SK-N-MC (cell line): Measurements from ENCODE around the gene VTI1B.

Experiments
- EZH2 ChIP-seq: fragments of 200-600 bp; sonication (generic); IDR thresholded peaks from one replicate; pipeline ENCODE4 v1.6.1; 2017; ENCODE audit warnings: antibody characterized with exemption
- POLR2AphosphoS5 ChIP-seq: IDR thresholded peaks from 2 replicates; pipeline ENCODE4 v1.6.1; 2012; ENCODE audit warnings: mild to moderate bottlenecking, low read depth, low read length, borderline replicate concordance

- TF ChIP-seq EZH2 (no peak), POLR2AphosphoS5 (no peak)
These were observed 5.7 kb upstream of the VTI1B start for GRCh38 chr14:67680121-67680602.
